H1 (cell line): ENCODE results near the gene RBM20. TPM values are rescaled to one million over a fixed set of nuclear protein-coding genes. Genes with fewer than 3 reads are reported as not detected.

ENCODE experiments used
- ASH2L ChIP-seq: fragments of 200-600, 300-600 bp; sonication (generic); IDR thresholded peaks from one replicate; pipeline ENCODE4 v1.7.1; 2017; ENCODE audit warnings: low read length
- BCL11A ChIP-seq, 2 experiments: IDR thresholded peaks; one replicate each; pipeline ENCODE4 v1.6.1; 2011; ENCODE audit warnings: low read depth in 2 of 2, low read length in 2 of 2, mild to moderate bottlenecking in 2 of 2
- BRCA1 ChIP-seq: IDR thresholded peaks from 2 replicates; pipeline ENCODE4 v1.6.1; 2012; ENCODE audit warnings: low read depth, low read length, improper control_type of control experiment
- CEBPB ChIP-seq: IDR thresholded peaks from 2 replicates; pipeline ENCODE4 v1.6.1; 2012; ENCODE audit warnings: low read depth, low read length
- EP300 ChIP-seq, 2 experiments: IDR thresholded peaks; 1 replicate in 1 of 2; 2 replicates in 1 of 2; pipeline ENCODE4 v1.6.1; 2011 to 2012; ENCODE audit warnings: low read depth in 2 of 2, low read length in 2 of 2, mild to moderate bottlenecking in 2 of 2, borderline replicate concordance in 1 of 2, inconsistent platforms in 1 of 2, moderate library complexity in 1 of 2
- GABPA ChIP-seq: IDR thresholded peaks from 2 replicates; pipeline ENCODE4 v1.6.1; 2011; ENCODE audit warnings: mild to moderate bottlenecking, low read length, moderate library complexity, borderline replicate concordance; ENCODE audit not compliant: insufficient read depth
- NANOG ChIP-seq: IDR thresholded peaks from 2 replicates; pipeline ENCODE4 v1.6.1; 2011; ENCODE audit warnings: low read length, low read depth, mild to moderate bottlenecking, inconsistent platforms; ENCODE audit not compliant: insufficient read depth, poor library complexity, severe bottlenecking
- POU5F1 ChIP-seq: IDR thresholded peaks from 2 replicates; pipeline ENCODE4 v1.6.1; 2011; ENCODE audit warnings: low read depth, mild to moderate bottlenecking, low read length, moderate library complexity
- RAD21 ChIP-seq, 2 experiments: IDR thresholded peaks in 1 of 2; conservative IDR thresholded peaks in 1 of 2; 2 replicates each; pipeline ENCODE4 v1.6.1; 2011; ENCODE audit warnings: low read depth in 2 of 2, low read length in 2 of 2, improper control_type of control experiment in 1 of 2, inconsistent platforms in 1 of 2, mild to moderate bottlenecking in 1 of 2, moderate library complexity in 1 of 2
- RXRA ChIP-seq: IDR thresholded peaks from 2 replicates; pipeline ENCODE4 v1.6.1; 2011; ENCODE audit warnings: low read depth, mild to moderate bottlenecking, low read length, moderate library complexity; ENCODE audit not compliant: insufficient read depth
- SAP30 ChIP-seq: fragments of 300-600 bp; sonication (generic); IDR thresholded peaks from 2 replicates; pipeline ENCODE4 v1.7.1; 2012; ENCODE audit warnings: low read length, moderate library complexity, mild to moderate bottlenecking, inconsistent platforms; ENCODE audit not compliant: insufficient read depth, insufficient replicate concordance
- SP4 ChIP-seq: IDR thresholded peaks from 2 replicates; pipeline ENCODE4 v1.6.1; 2012; ENCODE audit warnings: low read length, inconsistent platforms
- SUZ12 ChIP-seq: fragments of 200-600 bp; sonication (generic); IDR thresholded peaks from 2 replicates; pipeline ENCODE4 v1.6.1; 2012; ENCODE audit warnings: mild to moderate bottlenecking, inconsistent platforms, low read length, moderate library complexity, mixed read lengths
- TAF1 ChIP-seq: IDR thresholded peaks from 2 replicates; pipeline ENCODE4 v1.6.1; 2011; ENCODE audit warnings: mild to moderate bottlenecking, low read depth, low read length
- USF2 ChIP-seq: IDR thresholded peaks from 2 replicates; pipeline ENCODE4 v1.6.1; 2011; ENCODE audit warnings: low read length, improper control_type of control experiment
- polyA plus RNA-seq, 7 experiments: library from polyadenylated mRNA; depleted of rRNA in 3 of 7; stranded (reverse) in 5 of 7; unstranded in 2 of 7; fragments of >200 nt in 5 of 7; fragments of 200-250 nt in 2 of 7; gene quantifications; 1 replicate in 5 of 7; 2 replicates in 1 of 7; 4 replicates in 1 of 7; pipeline versions ENCODE4 v1.2.1 to v1.2.3, GENCODE V29; 2011 to 2013; ENCODE audit warnings: missing spikeins in 2 of 7, mixed read lengths in 2 of 7
- total RNA-seq: library from RNA; stranded (reverse); fragmentation: NEBNext Ultra II Directional; extraction: Animal tissue kit (Norgen Biotek cat#: 25700); gene quantifications from 2 replicates; pipeline ENCODE4 v1.2.1, GENCODE V29; 2021

RBM20 gene
- total and polyA plus RNA-seq, 2 of the 8 experiments (the other 6 are each of a cell fraction or from before 2014, with no cell fraction given): 0.05 to 0.63 TPM

- TF ChIP-seq ASH2L (peak; percentile 63), RAD21 (IDR thresholded peaks at IDR 0.05 in 1 of 2, conservative IDR thresholded peaks at IDR 0.05 in 1 of 2; ENCODE audit: low read depth in 2 of 2, low read length in 2 of 2) (no peak), USF2 (no peak), NANOG (no peak), EP300 (IDR thresholded peaks at IDR 0.05; ENCODE audit: borderline replicate concordance in 1 of 2, low read depth in 2 of 2, low read length in 2 of 2) (no peak), TAF1 (no peak), RXRA (no peak), SUZ12 (peak; percentile 77), BCL11A (IDR thresholded peaks at IDR 0.05; ENCODE audit: low read depth in 2 of 2, low read length in 2 of 2) (no peak), SAP30 (no peak), BRCA1 (no peak), SP4 (no peak), GABPA (0 out of 2 replicates have a peak, but pooled peaks have one; percentile 8), CEBPB (no peak), POU5F1 (no peak)
- TF ChIP-seq, all 59 proteins: peak for 11
These were observed at the start of gene RBM20 (continued) for GRCh38 chr10:110643653-110644597.
